Neuronal stem cell (in vitro differentiated cells): ENCODE measurements around the gene VGLL3.

ENCODE experiments used
- DNase-seq: peaks from one replicate; pipeline ENCODE4 v3.0.0-alpha.2; 2013; ENCODE audit warnings: low spot score
- H2AFZ ChIP-seq: one replicate; pipeline ENCODE4 v1.6.1; 2013; ENCODE audit warnings: mild to moderate bottlenecking, low read length, inconsistent platforms
- H2AK5ac ChIP-seq: 2 replicates; pipeline ENCODE4 v1.6.1; 2013; ENCODE audit warnings: low read depth, mild to moderate bottlenecking, inconsistent platforms, low read length, moderate library complexity, mixed read lengths
- H2BK120ac ChIP-seq: 2 replicates; pipeline ENCODE4 v1.6.1; 2013; ENCODE audit warnings: low read depth, mild to moderate bottlenecking, inconsistent platforms, low read length, moderate library complexity, mixed read lengths
- H2BK12ac ChIP-seq: one replicate; pipeline ENCODE4 v1.6.1; 2013; ENCODE audit warnings: low read length, inconsistent platforms
- H2BK15ac ChIP-seq: 2 replicates; pipeline ENCODE4 v1.6.1; 2013; ENCODE audit warnings: mild to moderate bottlenecking, low read length, inconsistent platforms, mixed read lengths
- H2BK5ac ChIP-seq: one replicate; pipeline ENCODE4 v1.6.1; 2013; ENCODE audit warnings: inconsistent platforms, mild to moderate bottlenecking, low read length, moderate library complexity
- H3K14ac ChIP-seq: one replicate; pipeline ENCODE4 v1.6.1; 2013; ENCODE audit warnings: low read length, inconsistent platforms
- H3K18ac ChIP-seq: 2 replicates; pipeline ENCODE4 v1.6.1; 2013; ENCODE audit warnings: low read length, inconsistent platforms
- H3K23ac ChIP-seq: 2 replicates; pipeline ENCODE4 v1.6.1; 2013; ENCODE audit warnings: low read depth, mild to moderate bottlenecking, mixed read lengths, low read length, inconsistent platforms; ENCODE audit not compliant: poor library complexity
- H3K27ac ChIP-seq: replicated peaks from 3 replicates; pipeline ENCODE4 v1.5.1; 2013; ENCODE audit warnings: low read length, inconsistent platforms
- H3K27me3 ChIP-seq, 3 experiments: 2 replicates each; pipeline ENCODE4 v1.6.1; 2013; ENCODE audit warnings: low read length in 3 of 3, mild to moderate bottlenecking in 2 of 3, inconsistent platforms in 1 of 3, low read depth in 1 of 3, mixed read lengths in 1 of 3, moderate library complexity in 1 of 3; ENCODE audit not compliant: control insufficient read depth in 3 of 3, insufficient read depth in 3 of 3
- H3K36me3 ChIP-seq, 2 donors: replicated peaks in 1 of 2; 2 replicates each; pipeline ENCODE4 v1.6.1; 2013; ENCODE audit warnings: low read length in 2 of 2; ENCODE audit not compliant: control insufficient read depth in 2 of 2, insufficient read depth in 2 of 2
- H3K4ac ChIP-seq: 2 replicates; pipeline ENCODE4 v1.6.1; 2013; ENCODE audit warnings: inconsistent platforms, mild to moderate bottlenecking, low read length, moderate library complexity
- H3K4me1 ChIP-seq, 2 donors: 1 replicate in 1 of 2; 2 replicates in 1 of 2; pipeline ENCODE4 v1.6.1; 2013; ENCODE audit warnings: low read length in 2 of 2, low read depth in 1 of 2; ENCODE audit not compliant: control insufficient read depth in 2 of 2, insufficient read depth in 1 of 2
- H3K4me2 ChIP-seq: one replicate; pipeline ENCODE4 v1.6.1; 2013; ENCODE audit warnings: mild to moderate bottlenecking, low read length, inconsistent platforms; ENCODE audit not compliant: insufficient read depth, poor library complexity, severe bottlenecking
- H3K4me3 ChIP-seq, 2 donors: 2 replicates each; pipeline ENCODE4 v1.5.1; 2013; ENCODE audit warnings: low read length in 2 of 2, mild to moderate bottlenecking in 2 of 2, inconsistent platforms in 1 of 2, moderate library complexity in 1 of 2
- H3K79me1 ChIP-seq: one replicate; pipeline ENCODE4 v1.6.1; 2013; ENCODE audit warnings: low read depth, mild to moderate bottlenecking, inconsistent platforms, low read length, moderate library complexity
- H3K9ac ChIP-seq: one replicate; pipeline ENCODE4 v1.6.1; 2013; ENCODE audit warnings: mild to moderate bottlenecking, low read depth, low read length, inconsistent platforms; ENCODE audit not compliant: poor library complexity
- H3K9me3 ChIP-seq, 2 donors: replicated peaks in 1 of 2; 2 replicates each; pipeline versions ENCODE3 to v1.6.1; 2013; ENCODE audit warnings: low read length in 2 of 2, mild to moderate bottlenecking in 2 of 2, inconsistent platforms in 1 of 2, low read depth in 1 of 2, mixed read lengths in 1 of 2, moderate library complexity in 1 of 2; ENCODE audit not compliant: control insufficient read depth in 2 of 2, insufficient read depth in 1 of 2
- H4K8ac ChIP-seq: one replicate; pipeline ENCODE4 v1.6.1; 2013; ENCODE audit warnings: low read depth, mild to moderate bottlenecking, inconsistent platforms, low read length, moderate library complexity
- H4K91ac ChIP-seq: one replicate; pipeline ENCODE4 v1.6.1; 2013; ENCODE audit warnings: low read length, low read depth, mild to moderate bottlenecking, inconsistent platforms; ENCODE audit not compliant: poor library complexity
- WGBS, 2 donors: extraction: QIAGEN DNeasy Blood & Tissue Kit; methylation state at CpG; one replicate each; pipeline ENCODE4 v1.1.7; 2013; ENCODE audit warnings: missing lambda C conversion rate in 2 of 2, mixed read lengths in 1 of 2; ENCODE audit not compliant: insufficient read length in 2 of 2, insufficient replicate concordance in 1 of 2; ENCODE audit errors: extremely low coverage in 2 of 2; 5-methylcytosine and 5-hydroxymethylcytosine counted together

The VGLL3 gene

DNA sequence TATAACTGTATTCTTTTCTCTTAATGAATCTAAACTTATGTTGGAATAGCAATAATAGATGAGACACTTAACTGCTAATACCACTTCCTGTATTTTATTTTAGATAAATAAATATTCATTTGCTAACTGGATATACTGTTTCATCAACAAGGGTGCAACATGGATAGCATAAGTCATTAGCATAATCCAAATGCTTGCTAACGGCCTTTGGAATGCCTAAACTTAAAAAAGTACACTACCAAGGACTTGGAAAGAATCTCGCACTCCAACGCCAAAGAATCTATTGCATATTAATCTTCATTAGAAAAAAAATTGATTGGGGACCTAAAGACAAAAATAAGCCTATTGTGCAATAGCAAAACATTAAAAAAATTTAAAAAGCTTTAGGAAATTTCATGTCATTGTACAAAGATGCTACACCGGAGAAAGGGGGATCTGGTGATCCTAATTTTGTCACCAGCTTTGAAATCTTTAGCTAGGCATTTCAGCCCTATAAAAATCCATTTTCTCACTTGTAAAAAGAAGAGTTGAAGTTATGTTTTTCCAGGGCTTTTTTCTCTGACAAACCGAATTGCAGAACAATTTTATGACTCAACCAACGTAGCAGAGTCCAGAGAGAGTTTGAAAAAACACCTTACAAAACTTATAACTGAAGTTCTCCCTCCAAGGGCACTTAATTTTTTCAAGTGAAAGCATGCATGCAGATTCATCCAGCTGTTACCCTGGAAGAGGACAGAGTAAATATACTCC, 4.1 kb downstream of the VGLL3 start:
- no peak for DNase-seq
- no CpG with 5 or more reads among the region's 6 CpGs for WGBS, 2 donors
- Histone ChIP-seq H2BK15ac (no peak overlapping the region), H2BK12ac (no peak overlapping the region), H2BK120ac (no peak overlapping the region), H4K8ac (no peak overlapping the region), H3K23ac (no peak overlapping the region), H3K27me3 (peaks cover 0 to 14% (median 9%) of the 10 kb centered on the region in 3 experiments), H2AFZ (no peak overlapping the region), H4K91ac (no peak overlapping the region), H3K4me2 (no peak overlapping the region), H3K79me1 (no peaks in the 10 kb centered on the region), H3K14ac (no peak overlapping the region), H3K4me1 (peaks cover 2 to 3% of the 10 kb centered on the region in 2 donors), H3K4me3 (no peak overlapping the region), H2BK5ac (no peak overlapping the region), H3K9ac (no peak overlapping the region), H2AK5ac (no peak overlapping the region), H3K9me3 (no peaks in the 10 kb centered on the region), H3K27ac (no peak overlapping the region), H3K36me3 (no peaks in the 10 kb centered on the region), H3K18ac (no peak overlapping the region), H3K4ac (no peak overlapping the region)

DNA sequence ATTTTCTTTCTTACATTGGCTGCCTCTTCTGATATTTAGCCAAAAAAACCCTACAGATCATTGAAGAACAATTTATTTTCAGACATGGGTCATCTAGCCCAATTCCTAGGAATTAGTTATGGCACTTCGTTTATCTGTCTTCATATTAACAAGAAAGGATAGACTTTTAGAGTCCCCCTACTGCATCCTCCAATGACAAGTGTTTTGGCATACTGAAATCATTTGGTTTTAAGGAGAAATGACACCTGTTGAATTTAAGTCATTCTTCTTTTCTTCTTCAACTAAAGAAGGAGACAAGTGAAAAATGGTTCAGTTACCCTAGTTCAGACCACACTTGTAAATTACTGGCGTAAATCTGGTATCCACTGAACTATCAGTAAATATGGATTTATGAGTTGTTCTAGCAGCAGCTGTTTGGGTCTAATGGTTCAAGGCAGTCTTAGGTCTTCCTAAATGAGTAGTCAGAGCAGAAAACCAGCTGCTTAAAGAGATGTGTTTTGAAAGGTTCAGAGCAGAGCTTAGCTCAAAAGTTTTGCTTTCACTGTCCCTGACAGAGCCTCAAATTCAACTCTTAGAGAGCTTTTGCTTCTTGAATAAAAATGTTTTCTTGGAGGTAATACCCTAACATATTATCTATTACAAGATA, 5.6 kb downstream of the VGLL3 start:
- Histone ChIP-seq H3K27ac (no peak overlapping the region), H4K91ac (no peak overlapping the region)
- no peak for DNase-seq

DNA sequence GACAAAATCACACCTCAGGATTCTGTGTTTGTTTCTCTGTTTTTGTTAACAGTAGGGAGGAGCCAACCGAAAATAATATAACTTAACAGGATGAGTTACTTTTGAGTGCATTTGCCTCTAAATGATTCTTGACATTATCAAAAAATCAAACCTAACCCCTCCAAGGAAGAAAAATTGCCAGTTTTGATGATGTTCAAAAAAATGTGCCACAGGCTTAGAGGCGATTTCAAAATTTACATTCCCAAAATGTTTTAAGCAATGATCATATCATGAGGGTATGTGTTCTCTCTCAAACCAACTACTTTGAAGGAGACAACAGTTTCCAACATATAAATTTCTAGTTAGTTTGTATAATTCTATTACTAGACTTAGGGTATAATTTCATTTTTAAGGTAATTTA, 6.7 kb downstream of the VGLL3 start:
- DNase-seq: no peak
- no peak overlapping the region for H2AFZ ChIP-seq
- peaks cover 0 to 4% (median 0%) of the 10 kb centered on the region in 3 experiments for H3K27me3 ChIP-seq
- no peaks in the 10 kb centered on the region for H3K36me3 ChIP-seq
- H3K4me1 ChIP-seq: no peaks in the 10 kb centered on the region
- H3K9me3 ChIP-seq: no peaks in the 10 kb centered on the region
- no CpG with 5 or more reads among the region's 2 CpGs for WGBS, 2 donors
- no peak overlapping the region for H3K23ac ChIP-seq
- no peak overlapping the region for H3K4me3 ChIP-seq
- H3K18ac ChIP-seq: no peak overlapping the region
- no peak overlapping the region for H3K14ac ChIP-seq
- H2BK15ac ChIP-seq: no peak overlapping the region
- H4K8ac ChIP-seq: no peak overlapping the region
- no peak overlapping the region for H3K4me2 ChIP-seq
- H4K91ac ChIP-seq: no peak overlapping the region
- H3K9ac ChIP-seq: no peak overlapping the region
- no peak overlapping the region for H3K4ac ChIP-seq
- H2BK5ac ChIP-seq: no peak overlapping the region
- no peak overlapping the region for H2AK5ac ChIP-seq
- no peak overlapping the region for H2BK12ac ChIP-seq
- H3K79me1 ChIP-seq: no peaks in the 10 kb centered on the region
- H3K27ac ChIP-seq: no peak overlapping the region
- H2BK120ac ChIP-seq: no peak overlapping the region

More for the DNA sequence above, 5.6 kb downstream of the VGLL3 start:
- Histone ChIP-seq H3K18ac (no peak overlapping the region), H2AK5ac (no peak overlapping the region), H3K4ac (no peak overlapping the region), H3K36me3 (no peaks in the 10 kb centered on the region), H3K4me3 (no peak overlapping the region), H2BK120ac (no peak overlapping the region), H3K14ac (no peak overlapping the region), H2BK15ac (no peak overlapping the region), H4K8ac (no peak overlapping the region), H3K79me1 (no peaks in the 10 kb centered on the region), H3K4me2 (no peak overlapping the region), H2AFZ (no peak overlapping the region), H3K9me3 (no peaks in the 10 kb centered on the region), H3K4me1 (no peaks in the 10 kb centered on the region), H2BK12ac (no peak overlapping the region), H3K9ac (no peak overlapping the region), H3K27me3 (peaks cover 0 to 14% (median 8%) of the 10 kb centered on the region in 3 experiments), H3K23ac (no peak overlapping the region), H2BK5ac (no peak overlapping the region)
- WGBS, 2 donors: no CpG with 5 or more reads among the region's 2 CpGs

DNA sequence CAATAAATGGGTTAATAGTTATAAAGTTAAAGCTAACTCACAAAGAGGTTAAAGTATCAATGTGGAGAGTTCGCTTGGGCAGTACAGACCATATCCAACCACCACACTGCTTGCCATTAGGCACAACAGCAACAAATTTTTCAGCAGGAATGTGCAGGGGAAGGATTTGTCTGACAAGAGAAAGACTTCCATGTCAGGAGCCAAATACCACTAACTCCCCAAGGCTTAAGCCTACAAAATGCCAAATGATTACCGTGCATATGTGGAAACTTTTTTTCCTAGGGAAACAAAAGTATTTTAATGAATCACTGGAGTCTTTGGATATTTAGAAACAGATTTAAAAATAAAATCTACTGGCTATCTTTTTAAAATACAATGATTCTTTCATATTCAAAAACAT, 8.1 kb downstream of the VGLL3 start:
- Histone ChIP-seq H3K4ac (no peak overlapping the region), H3K79me1 (no peaks in the 10 kb centered on the region), H2BK12ac (no peak overlapping the region), H2AFZ (peak overlapping the region; percentile 17), H3K27me3 (no peaks in the 10 kb centered on the region), H3K9me3 (no peaks in the 10 kb centered on the region), H3K23ac (no peak overlapping the region), H3K4me3 (no peak overlapping the region), H3K36me3 (no peaks in the 10 kb centered on the region), H4K91ac (no peak overlapping the region), H2BK120ac (no peak overlapping the region), H3K27ac (no peak overlapping the region), H2BK5ac (no peak overlapping the region), H3K4me2 (no peak overlapping the region), H2BK15ac (no peak overlapping the region), H3K14ac (no peak overlapping the region), H4K8ac (no peak overlapping the region), H2AK5ac (no peak overlapping the region), H3K9ac (no peak overlapping the region), H3K4me1 (peaks cover 0 to 2% of the 10 kb centered on the region in 2 donors), H3K18ac (no peak overlapping the region)
- no CpG with 5 or more reads among the region's 2 CpGs for WGBS, 2 donors
- DNase-seq: no peak
